ENCODE measurements around the gene DBF4.
"Not testable (repeated sequence)": the region's sequence is repeated elsewhere in the genome, so short reads cannot be mapped to it uniquely, and the experiment has no call there.

DBF4 gene

DNA sequence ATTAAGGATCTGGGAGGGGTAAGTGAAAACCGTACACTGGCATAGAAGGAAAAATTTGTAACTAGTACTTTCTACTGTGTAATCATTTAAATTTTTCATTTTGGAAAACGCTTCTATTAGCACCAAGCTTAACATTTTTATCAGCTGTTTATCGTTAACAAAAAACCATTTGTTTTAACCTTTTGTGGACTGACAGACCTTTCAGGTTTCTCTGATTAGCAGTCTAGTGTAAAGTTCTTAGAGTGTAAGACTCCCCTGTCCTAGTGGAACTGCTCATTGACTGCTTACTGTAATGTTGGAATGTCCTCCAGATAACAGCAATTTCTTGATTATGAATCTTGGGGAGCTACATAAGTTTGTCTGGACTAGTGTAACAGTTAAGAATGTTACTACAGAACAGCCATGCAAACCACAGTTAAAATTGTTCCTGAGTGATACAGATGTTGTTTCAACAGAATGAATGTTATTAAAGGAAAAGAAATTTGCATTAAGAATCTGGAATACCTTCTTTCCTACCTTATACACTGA, 2.0 kb downstream of the DBF4 start:
- in situ Hi-C loops (cut with HindIII; ENCODE audit: low sequenced_read_pairs) = no loop called here

DNA sequence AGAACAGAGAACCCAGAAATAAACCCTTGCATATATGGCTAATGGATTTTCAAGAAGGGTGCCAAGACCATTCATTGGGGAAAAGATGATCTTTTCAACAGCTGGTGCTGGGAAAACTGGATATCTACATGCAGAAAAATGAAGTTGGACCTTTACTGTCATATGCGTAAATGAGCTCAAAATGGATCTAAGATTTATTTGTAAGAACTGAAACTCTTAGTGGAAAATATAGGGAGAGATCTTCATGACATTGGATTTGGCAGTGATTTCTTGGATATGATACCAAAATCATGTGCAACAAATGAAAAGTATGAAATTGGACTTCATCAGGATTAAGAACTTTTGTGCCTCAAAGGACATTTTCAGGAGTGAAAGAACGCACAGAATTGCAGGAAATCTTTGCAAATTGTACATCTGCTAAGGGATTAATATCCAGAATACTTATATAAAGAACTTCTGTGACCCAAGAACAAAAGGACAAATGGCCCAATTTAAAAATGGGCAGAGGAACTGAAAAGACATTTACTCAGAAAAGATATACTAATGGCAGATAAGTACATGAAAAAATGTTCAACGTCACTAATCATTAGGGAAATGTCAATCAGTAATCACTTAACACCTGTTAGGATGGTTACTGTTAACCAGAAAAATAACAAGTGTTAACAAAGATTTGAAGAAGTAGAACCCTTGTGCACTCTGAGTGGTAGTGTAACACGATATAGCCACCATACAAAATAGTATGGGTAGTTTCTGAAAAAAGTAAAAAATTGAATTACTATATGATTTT, 6.1 kb downstream of the DBF4 start:
- in situ Hi-C loops (cut with HindIII; ENCODE audit: low sequenced_read_pairs) = no loop called here

DNA sequence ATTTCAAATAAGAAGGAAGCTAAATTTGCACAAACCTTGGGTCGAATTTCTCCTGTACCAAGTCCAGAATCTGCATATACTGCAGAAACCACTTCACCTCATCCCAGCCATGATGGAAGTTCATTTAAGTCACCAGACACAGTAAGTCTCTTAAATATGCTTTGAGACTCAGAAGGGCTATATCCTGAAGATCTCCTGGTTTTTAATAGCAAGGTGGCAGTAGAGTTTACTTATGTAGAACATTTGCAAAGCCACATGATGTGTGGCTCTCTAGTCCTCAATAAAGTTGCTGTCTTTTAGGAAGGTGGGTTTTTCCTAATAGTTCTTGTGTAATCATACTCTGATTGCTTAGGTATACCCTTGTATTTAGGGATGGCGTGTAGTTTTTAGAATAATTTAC, 8.7 kb downstream of the DBF4 start:
- in situ Hi-C loops (cut with HindIII; ENCODE audit: low sequenced_read_pairs) = no loop called here

DNA sequence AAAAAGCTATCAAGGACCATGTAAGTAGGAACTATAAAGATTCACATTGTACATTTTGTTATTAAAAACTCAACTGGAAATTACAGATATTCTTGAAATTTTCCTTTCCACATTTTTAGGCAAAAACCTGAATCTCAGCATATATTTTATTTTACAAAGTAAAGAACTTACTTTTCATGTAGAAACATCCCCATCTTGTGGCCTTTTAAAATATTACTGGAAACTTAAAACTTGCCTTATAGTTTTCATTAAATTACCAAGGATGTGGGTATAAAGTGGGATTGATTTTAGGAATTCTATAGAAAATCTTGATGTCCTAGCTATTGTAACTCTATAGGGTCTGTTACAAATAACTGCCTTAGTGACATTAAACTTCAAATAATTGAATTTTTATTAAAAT, 10.6 kb downstream of the DBF4 start:
- in situ Hi-C loops (cut with HindIII; ENCODE audit: low sequenced_read_pairs) = no loop called here

DNA sequence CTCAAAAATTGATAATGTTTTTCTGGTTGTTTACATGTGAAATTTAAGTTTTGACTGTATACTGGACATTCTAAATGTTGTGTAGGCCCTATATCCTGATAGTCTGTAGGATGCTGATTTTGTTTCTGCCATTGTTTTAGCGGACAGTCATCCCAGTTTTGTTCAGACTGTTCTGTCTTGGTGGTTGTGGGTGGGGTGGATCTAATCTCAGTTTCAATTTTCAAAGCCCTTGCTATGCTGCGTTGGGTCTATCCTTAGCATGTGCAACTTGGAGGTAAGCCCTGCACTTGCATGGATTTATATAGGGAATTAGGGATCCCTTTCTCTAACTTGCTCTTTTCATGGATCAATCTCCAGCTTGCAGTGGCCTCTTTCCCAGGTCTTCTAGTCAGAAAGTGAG, 19.1 kb downstream of the DBF4 start:
- in situ Hi-C loops (cut with HindIII; ENCODE audit: low sequenced_read_pairs) = no loop called here

DNA sequence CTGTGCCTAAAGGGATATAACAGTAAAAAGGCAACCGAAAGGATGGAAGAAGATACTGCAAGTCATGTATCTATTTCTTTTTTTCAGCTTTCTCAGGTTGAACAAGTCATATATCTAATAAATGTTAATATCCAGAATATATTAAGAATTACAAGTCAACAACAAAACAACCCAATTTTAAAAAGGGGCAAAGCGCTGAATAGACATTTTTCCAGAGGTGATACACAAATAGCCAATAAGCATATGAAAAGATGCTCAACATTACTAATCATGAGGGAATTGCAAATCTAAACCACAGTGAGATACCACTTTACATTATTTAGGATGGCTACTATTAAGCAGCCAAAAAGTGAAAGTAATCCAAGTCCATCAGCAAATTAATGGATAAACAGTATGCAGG, 23.0 kb downstream of the DBF4 start:
- in situ Hi-C loops (cut with HindIII; ENCODE audit: low sequenced_read_pairs) = no loop called here

DNA sequence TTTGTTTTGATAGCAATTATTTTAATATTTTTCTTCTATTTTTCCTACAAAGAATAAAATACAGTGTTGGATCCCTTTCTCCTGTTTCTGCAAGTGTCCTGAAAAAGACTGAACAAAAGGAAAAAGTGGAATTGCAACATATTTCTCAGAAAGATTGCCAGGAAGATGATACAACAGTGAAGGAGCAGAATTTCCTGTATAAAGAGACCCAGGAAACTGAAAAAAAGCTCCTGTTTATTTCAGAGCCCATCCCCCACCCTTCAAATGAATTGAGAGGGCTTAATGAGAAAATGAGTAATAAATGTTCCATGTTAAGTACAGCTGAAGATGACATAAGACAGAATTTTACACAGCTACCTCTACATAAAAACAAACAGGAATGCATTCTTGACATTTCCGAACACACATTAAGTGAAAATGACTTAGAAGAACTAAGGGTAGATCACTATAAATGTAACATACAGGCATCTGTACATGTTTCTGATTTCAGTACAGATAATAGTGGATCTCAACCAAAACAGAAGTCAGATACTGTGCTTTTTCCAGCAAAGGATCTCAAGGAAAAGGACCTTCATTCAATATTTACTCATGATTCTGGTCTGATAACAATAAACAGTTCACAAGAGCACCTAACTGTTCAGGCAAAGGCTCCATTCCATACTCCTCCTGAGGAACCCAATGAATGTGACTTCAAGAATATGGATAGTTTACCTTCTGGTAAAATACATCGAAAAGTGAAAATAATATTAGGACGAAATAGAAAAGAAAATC, 31.0 kb downstream of the DBF4 start:
- in situ Hi-C loops (cut with HindIII; ENCODE audit: low sequenced_read_pairs) = not testable (repeated sequence)

DNA sequence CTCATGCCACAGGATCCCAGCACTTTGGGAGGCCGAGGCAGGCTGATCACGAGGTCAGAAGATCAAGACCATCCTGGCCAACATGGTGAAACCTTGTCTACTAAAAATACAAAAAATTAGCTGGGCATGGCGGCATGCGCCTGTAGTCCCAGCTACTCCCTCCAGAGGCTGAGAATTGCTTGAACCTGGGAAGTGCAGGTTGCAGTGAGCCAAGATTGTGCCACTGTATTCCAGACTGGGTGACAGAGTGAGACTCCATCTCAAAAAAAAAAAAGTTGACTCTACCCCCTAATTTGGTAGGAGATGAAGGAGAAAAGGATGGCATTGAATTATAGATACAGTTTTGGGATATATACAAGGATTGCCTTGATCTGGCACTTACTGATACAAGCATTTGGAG, 32.5 kb downstream of the DBF4 start:
- in situ Hi-C loops (cut with HindIII; ENCODE audit: low sequenced_read_pairs) = not testable (repeated sequence)

DNA sequence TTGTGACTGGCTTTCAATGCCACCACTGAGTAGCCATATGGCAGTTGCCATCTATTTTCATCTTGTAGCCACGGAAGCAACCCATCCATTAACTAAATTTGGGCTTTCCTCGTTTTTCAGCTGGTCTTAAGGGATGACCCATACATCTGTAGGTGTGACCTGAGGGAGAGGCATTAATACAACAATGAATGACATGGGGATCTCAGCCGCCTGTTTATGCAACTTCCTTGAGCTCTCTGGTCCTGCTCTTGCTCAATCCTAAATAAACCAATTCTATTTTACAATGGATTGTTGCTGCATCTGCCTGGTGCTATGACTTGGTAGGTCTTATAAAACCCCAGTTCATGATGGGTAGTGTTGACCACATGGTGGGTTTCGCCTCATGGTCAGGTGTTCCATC, 35.8 kb downstream of the DBF4 start:
- in situ Hi-C loops (cut with HindIII; ENCODE audit: low sequenced_read_pairs) = no loop called here

DNA sequence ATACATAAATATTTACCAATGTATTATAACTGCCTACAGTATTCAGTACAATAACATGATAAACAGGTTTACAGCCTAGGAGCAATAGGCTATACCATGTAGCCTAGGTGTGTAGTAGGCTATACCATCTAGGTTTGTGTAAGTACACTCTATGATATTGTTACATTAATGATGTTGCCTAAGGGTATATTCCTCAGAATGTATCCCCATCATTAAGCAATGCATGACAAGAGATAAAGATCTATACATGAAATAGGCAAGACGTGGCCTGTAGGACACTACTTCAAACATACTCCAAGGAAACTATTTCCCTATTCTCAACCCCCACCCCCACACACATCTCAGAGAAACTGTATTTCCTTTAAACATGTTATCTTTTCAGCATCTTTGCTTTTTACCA, 42.4 kb downstream of the DBF4 start:
- in situ Hi-C loops (cut with HindIII; ENCODE audit: low sequenced_read_pairs) = no loop called here

DNA sequence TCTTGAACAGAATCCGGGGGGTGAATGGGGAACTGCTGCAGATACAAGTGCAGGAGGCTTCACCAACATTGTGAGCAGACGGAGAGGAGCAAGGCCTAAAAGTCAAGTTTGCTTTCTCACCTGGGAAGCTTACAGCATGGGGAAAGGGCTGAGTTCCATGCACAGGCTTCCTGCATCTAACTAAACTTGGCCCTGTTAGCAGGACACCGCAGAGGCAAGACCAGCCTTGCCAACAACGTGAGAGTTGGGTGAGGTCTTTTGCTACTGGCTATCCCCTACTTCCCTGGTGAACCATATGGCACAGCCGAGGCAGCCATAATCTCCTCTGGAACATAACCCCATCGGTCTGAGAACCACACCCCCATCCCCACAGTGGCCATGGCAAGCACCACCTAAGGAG, 43.6 kb downstream of the DBF4 start:
- in situ Hi-C loops (cut with HindIII; ENCODE audit: low sequenced_read_pairs) = no loop called here

DNA sequence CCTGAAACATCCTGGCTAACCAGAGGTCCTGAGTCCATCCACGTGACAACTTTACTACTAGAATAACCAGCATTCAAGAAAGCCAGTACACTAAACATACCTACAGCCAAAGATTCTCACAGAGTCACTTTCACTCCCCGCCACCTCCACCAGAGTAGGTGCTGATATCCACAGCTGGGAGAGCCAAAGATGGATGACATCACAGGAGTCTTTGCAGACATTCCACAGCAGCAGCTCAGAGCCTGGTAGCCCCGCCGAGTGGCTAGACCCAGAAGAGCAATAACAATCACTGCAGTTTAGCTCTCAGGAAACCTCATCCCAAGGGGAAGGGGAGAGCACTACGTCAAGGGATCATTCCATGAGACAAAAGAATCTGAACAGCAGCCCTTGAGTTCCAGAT, 44.3 kb downstream of the DBF4 start:
- in situ Hi-C loops (cut with HindIII; ENCODE audit: low sequenced_read_pairs) = no loop called here

DNA sequence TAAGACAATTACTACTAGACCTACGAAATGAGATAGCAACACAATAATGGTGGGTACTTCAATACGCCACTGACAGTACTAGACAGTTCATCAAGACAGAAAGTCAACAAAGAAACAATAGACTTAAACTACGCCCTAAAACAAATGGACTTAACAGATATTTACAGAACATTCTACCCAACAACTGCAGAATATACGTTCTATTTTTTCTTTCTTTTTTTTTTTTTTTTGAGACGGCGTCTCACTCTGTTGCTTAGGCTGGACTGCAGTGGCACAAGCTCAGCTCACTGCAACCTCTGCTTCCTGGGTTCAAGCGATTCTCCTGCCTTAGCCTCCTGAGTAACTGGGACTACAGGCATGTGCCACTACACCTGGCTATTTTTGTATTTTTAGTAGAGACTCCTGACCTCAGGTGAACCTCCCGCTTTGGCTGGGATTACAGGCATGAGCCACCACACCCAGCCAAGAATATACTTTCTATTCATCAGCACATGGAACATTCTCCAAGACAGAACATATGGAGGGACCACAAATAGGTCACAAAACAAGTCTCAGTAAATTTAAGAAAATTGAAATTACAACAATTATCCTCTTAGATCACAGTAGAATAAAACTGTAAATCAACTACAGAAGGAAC, 46.6 kb downstream of the DBF4 start:
- in situ Hi-C loops (cut with HindIII; ENCODE audit: low sequenced_read_pairs) = not testable (repeated sequence)

DNA sequence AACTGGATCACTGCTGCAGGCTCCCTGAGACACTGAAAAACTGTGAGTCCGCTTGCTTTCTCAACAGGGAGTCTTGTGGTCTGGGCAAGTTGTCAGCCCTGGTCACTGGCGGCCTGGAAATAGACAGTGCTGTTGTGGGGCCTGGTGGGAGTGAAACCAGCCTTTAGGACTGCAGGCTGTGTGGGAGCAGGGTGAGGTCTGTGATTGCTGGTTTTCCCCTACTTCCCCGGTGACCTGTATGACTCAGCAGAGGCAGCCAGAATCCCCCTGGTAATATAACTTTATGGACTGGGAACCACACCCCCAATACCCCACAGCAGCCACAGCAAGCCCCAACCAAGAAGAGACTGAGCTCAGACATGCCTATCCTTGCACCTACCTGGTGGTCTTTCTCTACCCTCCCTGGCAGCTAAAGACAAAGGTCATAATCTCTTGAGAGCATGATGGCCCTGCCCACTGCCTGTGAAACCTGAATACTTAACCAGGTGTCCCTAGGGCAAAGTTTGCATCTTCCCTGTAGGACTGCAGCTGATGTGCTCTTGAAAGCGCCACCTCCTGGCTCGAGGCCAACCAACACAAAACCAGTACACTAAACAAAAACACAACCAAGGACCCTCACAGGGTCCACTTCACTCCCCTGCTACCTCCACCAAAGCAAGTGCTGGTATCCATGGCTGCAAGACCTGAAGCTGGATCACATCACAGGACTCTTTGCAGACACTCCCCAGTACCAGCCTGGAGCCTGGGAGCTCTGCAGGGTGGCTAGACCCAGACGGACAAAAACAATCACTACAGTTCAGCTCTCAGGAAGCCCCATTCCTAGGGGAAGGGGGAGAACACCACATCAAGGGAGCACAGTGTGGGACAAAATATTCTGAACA, 50.5 kb downstream of the DBF4 start:
- in situ Hi-C loops (cut with HindIII; ENCODE audit: low sequenced_read_pairs) = no loop called here

DNA sequence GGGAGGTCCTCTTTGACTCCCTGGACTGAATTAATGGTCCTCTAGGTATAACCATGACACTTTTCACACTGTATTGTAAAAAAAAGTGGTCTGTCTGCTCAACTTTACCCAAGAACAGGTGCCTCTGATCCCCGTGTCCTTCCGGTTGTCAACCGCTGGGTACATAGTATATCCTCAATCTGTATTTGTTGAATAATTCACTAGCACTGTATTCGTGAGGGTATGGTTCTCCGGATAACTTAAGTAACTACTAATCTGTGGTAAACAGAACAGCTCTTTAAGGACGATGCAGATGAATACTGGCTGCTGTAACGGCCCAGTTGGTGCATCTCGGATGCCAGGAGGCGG, 57.3 kb downstream of the DBF4 start:
- in situ Hi-C loops (cut with HindIII; ENCODE audit: low sequenced_read_pairs) = no loop called here

DNA sequence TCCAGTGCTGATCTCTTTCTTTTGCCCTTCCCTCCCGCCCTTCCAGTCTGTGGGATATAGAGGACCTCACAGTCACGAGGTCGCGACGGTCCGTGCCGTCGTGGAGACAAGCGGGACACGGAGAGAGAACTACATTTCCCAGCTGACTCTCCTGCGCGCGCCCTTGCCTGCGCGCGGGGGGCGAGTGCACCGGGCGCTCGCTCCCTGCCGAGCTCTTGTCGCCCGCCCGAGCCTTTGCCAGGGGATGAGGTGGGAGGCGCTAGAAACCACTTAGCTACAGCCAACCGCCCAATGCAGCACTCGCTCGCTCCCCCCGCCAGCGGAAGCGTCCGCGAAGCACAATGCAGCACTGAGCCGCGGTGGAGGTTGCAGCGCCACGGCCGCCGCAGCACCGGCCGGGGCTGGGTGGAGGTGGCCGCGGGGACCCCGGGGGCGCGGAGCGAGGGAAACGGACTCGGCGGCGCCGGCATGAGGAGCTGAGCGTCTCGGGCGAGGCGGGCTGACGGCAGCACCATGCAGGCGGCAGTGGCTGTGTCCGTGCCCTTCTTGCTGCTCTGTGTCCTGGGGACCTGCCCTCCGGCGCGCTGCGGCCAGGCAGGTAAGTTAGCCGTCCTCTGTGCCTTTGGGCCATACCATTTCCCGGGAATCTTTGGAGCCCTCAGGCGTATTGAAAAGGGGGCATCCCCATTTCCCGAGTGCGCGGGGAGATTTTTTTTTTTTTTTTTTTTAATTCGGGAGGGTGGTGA, 57.8 kb downstream of the DBF4 start, which contains the start of gene ADAM22:
Gene ADAM22 (plus strand): TSS at position 299 of the 746 bp plus-strand sequence. CDS start 215 bp downstream, at position 514.
- in situ Hi-C loops (cut with HindIII; ENCODE audit: low sequenced_read_pairs) = no loop called here

DNA sequence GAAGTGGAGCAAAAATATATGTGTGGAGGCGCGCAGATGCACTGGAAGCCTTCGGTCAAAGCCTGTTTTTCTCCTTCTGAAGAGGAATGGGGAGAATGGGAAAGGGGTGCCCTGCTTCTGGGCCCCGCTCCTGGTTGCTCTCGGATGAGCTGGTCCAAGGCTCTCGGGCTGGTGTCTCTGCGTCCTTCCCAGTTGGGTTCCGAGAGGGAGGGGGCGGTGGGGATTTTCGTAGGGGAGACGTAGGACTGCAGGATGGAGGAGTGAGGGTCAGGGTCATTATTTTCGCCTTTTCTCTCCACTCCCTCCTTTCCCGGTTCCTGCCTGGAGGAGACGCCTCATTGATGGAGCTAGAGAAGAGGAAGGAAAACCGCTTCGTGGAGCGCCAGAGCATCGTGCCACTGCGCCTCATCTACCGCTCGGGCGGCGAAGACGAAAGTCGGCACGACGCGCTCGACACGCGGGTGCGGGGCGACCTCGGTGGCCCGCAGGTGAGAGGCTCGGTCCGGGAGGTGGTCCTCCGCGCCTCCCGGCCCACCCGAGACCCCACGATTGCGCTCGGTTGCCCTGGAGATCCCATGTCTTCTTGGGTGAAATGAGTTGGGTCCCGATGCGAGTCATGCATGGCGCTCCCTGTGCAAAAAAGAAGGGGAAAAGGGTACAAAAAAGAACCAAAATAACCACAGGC, 58.5 kb downstream of the DBF4 start:
- in situ Hi-C loops (cut with HindIII; ENCODE audit: low sequenced_read_pairs) = no loop called here

DNA sequence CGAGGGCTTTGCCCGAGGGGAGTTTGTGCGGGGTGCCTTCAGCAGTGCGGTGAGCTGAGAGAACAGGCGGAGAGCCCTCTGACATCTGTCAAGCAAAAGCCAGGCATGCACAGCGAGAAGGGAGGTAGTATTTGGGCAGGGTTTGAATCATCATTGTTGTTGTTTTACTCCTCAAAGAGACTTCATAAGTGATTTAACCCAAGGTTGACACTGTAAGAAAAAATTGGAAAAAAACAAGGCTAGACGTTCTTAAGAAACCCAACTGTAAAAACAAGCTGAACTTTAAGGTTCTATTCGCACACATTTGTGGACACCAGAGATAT, 59.1 kb downstream of the DBF4 start:
- in situ Hi-C loops (cut with HindIII; ENCODE audit: low sequenced_read_pairs) = no loop called here

DNA sequence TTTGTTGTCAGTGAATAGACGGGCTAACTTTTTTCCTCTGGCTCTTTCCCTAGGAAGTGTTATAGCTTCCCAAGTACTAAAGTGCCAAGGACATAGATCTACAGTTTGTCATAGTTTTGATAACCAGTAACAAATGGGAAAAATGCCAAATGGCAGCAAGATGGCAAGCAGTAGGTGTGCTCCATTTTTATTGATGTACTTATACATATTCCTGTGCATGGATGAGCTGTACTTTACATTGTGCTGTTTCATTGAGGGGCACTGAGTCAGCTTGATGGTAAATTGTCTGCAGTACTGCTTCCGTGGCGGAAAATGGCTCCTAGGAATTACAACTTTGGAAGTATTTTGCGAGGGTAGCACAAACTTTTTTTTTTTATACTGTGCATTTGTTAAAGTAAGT, 64.8 kb downstream of the DBF4 start:
- in situ Hi-C loops (cut with HindIII; ENCODE audit: low sequenced_read_pairs) = no loop called here

DNA sequence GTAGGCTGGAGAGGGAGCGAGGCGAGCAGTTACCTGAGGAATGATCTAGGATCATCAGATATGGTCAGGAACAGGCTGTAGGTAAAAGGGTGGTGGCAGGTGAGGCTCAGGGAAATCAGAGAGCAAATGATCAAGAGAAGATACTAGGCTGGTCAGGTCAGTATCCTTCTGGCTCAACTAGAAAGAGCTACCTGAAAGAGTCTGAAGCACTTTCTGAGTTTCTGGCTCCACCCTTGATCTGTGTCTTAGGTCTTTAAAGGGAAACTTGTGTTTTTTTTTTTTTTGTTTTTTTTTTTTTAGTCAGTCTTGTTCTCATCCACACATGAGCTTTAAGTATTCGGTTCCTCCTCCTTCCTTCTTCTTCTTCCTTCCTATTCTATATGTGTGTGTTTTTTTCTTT, 68.3 kb downstream of the DBF4 start:
- in situ Hi-C loops (cut with HindIII; ENCODE audit: low sequenced_read_pairs) = no loop called here

Measured in endothelial cell of hepatic sinusoid (primary cell).